HG02678 (cell line): ENCODE data around the gene CBARP.

Experiments used
- ATAC-seq: cut with Tn5 transposase; IDR thresholded peaks from one replicate; pipeline ENCODE4 v1.9.1; 2021; ENCODE audit warnings: mild to moderate bottlenecking, moderate library complexity; ENCODE audit not compliant: unreplicated experiment

The CBARP gene

GRCh38 chr19:1264801-1265614, 27.2 kb upstream of the CBARP start:
- no peak for ATAC-seq

GRCh38 chr19:1263188-1263587, 25.4 kb upstream of the CBARP start:
- ATAC-seq: no peak

- ATAC-seq: no peak
These were observed 24.9 kb upstream of the CBARP start for GRCh38 chr19:1262623-1263123.

DNA sequence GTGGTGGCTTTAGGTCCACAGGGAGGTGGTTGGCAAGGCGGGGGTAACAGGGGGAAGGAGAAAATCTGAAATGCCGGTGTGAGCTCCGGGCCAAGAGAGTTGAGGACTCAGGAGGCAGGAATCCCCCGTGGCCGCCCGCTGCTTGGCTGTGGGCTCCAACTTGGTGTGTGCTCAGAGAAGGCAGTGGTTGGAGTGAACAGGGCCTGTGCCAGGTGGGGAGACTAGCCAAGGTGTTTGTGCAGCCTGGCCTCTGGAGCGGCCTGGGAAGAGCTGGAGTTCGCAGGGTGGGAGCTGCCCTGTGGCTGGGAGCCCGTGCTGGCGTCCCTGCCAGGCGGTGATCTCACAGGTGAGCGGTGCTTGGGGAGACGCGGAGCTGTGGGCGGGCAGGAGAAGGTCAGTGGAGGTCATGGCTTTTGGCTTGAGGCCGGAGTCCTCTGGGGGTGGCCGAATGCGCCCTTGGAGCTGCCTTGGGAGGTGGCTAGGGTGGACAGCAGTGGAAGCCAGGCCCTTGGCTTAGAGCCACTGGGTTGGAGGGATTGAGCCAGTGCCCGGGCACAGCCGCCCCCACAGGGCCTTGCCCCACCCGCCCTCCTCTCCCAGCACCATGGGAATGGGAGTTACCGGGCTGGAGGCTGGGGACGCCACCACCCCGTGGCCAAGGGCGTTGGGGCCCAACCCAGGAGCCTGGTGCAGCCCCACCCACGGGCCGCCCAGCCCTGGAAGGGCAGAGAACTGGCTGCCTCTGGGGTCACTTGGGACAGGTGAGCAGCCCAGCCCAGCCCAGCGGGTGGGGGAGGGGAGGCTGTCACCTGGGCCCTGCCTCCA, 24.2 kb upstream of the CBARP start:
- no peak for ATAC-seq

- ATAC-seq: no peak
These were observed 23.7 kb upstream of the CBARP start for GRCh38 chr19:1261538-1261797.

- peak; percentile 70 for ATAC-seq
These were observed 23.1 kb upstream of the CBARP start for GRCh38 chr19:1260749-1261537.

DNA sequence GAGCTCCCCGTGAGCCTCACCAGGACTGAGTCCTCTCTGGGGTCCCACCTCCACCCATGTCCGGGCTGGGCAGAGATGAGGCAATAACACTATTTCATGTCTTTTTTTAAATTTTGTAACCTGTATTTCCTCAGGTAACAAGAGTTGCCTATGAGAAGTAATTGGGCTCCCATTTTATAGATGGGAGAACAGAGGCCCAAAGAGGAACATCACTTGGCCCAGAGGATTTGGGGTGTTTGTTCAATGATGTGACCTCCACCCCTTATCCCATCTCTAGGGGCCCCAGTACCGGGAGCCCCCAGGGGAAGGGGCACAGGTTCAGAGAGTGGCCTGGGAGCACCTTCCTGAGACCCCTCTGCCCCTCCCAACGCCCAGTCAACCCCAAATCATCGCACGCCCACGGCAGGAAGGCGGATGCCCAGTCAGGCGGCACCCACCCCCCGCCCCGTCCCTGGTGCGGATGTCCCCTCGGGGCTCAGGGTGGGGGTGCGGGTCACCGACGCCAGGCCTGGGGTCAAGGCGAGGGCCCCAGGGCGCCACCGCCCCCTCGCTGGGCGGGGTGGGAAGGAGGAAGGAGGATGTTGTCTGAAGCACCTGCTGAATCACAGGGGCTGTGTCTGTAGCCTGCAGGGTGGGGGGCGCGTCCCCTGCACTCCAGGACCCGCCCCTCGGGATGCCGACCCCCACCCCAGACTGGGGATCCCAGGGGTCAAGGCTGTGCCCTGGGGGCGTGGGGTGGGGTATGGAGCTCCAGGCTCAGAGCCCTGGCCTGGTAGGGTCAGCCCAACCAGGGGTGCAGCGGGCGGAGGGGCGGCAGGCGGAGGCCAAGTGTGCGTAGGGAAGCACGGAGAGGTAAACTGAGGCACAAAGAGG, 22.3 kb upstream of the CBARP start:
- peak; percentile 3 for ATAC-seq

DNA sequence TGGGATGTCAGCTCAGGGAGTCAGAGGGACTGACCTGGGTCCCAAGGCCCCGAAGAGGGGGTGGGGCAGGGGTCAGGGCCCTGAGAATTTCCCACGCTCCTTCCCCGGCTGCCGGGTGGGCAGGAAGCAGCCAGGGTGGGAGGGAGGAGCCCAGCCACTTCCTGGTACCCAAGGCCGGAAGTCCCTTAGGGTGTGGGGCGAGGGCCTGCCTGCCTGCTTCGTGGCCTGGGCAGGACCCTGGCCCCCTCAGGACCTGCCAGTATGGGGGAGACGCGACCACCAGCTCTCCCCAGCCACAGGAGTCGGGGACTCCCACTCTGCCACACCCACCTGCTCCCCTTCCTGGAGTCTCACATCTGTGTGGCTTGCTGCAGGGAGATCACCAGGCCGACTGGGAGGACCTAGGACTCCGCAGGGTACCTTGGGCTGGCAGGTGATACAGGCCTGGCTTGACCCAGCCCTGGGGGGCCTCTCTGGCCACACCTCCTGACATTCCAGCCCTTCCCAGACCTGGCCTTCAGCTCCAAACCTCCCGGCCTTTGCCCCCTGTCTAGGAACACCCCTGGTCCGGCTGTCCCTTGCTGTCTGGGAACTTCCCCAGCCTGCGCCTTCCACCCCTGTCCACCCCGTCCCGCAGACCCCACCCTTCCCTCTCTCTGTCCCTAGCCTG, 21.5 kb upstream of the CBARP start:
- ATAC-seq: peak; percentile 33

- ATAC-seq: no peak
These were observed 21.0 kb upstream of the CBARP start for GRCh38 chr19:1258707-1259205.

GRCh38 chr19:1258163-1258492, 20.3 kb upstream of the CBARP start:
- ATAC-seq: no peak

DNA sequence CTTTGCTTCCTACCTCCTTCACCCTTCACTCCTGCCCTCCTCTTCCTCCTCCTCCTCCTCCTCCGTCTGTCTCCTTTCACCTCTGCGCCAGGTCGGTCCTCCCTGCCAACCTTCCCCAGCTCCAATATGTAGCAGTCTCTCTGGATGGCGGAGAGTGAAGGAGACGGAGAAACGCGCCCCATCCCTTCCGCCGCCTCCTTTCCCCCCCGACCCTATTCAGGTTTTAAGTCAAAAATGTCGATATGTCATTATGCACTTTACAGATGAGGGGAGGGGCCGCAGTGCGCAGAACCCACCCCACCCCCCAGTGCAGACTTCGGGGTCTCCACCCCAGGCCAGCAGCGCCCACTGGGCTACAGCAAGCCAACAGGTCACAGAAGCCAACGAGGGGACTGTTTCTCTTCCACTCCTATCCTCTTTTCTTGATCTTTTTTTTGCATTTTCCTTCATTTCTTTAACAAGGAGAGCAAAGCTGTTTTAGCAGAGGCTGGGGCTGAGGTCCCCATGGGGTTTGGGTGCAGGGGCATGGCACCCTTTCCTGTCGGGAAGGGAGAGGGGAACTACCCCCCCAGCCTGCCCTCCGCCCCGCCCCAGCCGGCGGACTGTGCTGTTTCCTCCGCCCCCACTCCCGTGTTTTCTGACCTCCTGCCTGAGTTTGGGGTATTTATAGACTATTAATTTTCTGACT, 19.8 kb upstream of the CBARP start:
- ATAC-seq: no peak

DNA sequence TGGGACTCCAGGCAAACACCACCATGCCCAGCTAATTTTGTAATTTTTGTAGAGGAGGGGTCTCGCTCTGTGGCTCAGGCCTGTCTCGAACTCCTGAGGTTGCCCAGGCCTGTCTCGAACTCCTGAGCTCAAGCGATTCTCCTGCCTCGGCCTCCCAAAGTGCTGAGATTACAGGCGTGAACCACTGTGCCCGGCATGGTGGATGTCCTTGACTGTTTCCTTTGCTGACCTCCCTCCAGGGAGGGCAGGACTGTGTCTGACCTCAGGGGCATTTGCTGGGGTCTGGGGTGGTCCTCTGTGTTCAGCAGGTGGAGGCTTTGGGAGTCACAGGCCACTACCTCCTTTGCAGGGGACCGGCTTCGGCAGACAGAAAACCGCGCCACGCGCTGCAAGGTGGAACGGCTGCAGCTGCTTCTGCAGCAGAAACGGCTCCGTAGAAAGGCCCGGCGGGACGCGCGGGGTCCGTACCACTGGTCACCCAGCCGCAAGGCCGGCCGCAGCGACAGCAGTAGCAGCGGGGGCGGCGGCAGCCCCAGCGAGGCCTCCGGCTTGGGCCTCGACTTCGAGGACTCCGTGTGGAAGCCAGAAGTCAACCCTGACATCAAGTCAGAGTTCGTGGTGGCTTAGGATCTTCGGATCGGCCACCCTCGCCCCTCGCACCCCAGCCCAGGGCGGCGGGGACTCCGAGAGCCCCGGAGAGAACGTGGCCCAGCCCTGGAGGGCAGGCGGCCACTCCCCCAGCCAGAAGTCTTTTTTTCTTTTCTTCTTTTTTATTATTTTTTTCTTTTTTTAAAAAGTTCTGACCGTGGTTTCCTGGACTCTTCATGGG, 19.1 kb upstream of the CBARP start:
- no peak for ATAC-seq

DNA sequence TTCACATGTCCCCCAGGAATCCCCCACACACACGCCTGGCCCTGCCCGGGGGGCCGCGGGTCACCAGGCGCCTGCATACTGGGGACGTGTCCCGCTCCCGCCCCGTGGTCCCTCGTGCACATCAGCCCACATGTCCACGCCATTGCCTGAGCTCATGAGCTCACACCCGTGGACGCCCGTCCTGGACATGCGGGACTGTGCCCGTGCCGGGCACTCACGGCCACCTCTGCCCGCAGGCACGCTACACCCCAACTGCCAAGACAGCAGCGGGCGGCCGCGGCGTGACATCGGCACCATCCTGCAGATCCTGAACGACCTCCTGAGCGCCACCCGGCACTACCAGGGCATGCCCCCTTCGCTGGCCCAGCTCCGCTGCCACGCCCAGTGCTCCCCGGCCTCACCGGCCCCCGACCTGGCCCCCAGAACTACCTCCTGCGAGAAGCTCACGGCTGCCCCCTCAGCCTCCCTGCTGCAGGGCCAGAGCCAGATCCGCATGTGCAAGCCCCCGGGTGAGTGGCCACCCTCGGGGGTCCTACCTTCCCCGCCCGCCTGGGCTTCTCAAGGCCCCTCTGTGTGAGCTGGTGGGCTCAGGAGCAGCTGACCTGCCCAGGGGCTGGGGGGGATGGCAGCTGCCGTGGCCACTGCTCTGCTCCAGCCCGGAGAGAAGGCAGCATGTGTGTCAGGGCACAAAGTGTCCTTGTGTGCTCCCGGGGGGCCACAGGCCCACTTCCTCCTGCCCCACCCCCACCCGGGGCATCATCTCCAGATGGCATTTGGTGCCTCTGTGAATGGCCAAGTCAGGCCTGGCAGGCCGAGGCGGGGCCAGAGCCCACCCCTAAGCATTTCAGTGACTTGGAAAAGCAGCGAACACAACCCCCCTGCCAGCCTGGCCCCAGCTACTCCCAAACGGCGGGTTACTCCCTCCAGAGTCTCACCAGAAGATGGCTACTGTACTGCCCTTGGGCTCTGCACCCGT, 17.7 kb upstream of the CBARP start:
- no peak for ATAC-seq

- no peak for ATAC-seq
These were observed 16.9 kb upstream of the CBARP start for GRCh38 chr19:1254530-1255185.

DNA sequence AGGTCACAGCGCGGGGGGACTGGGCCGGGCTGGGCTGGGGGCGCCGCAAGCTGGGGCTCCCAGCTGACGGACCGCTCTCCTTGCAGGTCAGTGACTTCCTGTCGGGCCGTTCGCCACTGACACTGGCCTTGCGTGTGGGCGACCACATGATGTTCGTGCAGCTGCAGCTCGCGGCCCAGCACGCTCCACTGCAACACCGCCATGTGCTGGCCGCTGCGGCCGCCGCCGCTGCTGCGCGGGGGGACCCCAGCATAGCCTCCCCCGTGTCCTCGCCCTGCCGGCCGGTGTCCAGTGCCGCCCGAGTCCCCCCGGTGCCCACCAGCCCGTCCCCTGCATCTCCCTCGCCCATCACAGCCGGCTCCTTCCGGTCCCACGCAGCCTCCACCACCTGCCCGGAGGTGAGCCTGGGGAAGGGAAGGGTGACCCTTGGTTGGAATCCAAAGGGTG, 16.3 kb upstream of the CBARP start:
- ATAC-seq: no peak

- no peak for ATAC-seq
These were observed 15.8 kb upstream of the CBARP start for GRCh38 chr19:1253514-1254080.
